NCI-H1105 treated with DMSO at 0.1 percent for 48 hours (cell line): Measurements from ENCODE around the gene MYO3A.
"Not testable (repeated sequence)": the region's sequence is repeated elsewhere in the genome, so short reads cannot be mapped to it uniquely, and the experiment has no call there.

Source experiments
- DNase-seq: peaks from one replicate; lab custom pipeline; 2025; lab: John Stamatoyannopoulos, UW

The MYO3A gene

GRCh38 chr10:26090762-26091161 is 156.7 kb downstream of the MYO3A start:
- peak; percentile 5 for DNase-seq

GRCh38 chr10:26093229-26093628 is 159.2 kb downstream of the MYO3A start:
- no peak for DNase-seq

GRCh38 chr10:26095781-26096180 is 161.8 kb downstream of the MYO3A start:
- DNase-seq = no peak

GRCh38 chr10:26097549-26097948 is 163.5 kb downstream of the MYO3A start:
- DNase-seq = not testable (repeated sequence)

GRCh38 chr10:26112532-26112931 is 178.5 kb downstream of the MYO3A start:
- DNase-seq = no peak

- DNase-seq = no peak
These were observed 204.6 kb downstream of the MYO3A start for GRCh38 chr10:26138613-26139012.

- DNase-seq = no peak
These were observed 222.0 kb downstream of the MYO3A start for GRCh38 chr10:26156019-26156418.

- DNase-seq = no peak
These were observed 223.7 kb downstream of the MYO3A start for GRCh38 chr10:26157734-26158133.

- no peak for DNase-seq
These were observed 235.4 kb downstream of the MYO3A start for GRCh38 chr10:26169466-26169865.

GRCh38 chr10:26172131-26172530 is 238.1 kb downstream of the MYO3A start:
- no peak for DNase-seq

- DNase-seq = no peak
These were observed 239.8 kb downstream of the MYO3A start for GRCh38 chr10:26173837-26174236.

GRCh38 chr10:26177341-26177740 is 243.3 kb downstream of the MYO3A start:
- DNase-seq = no peak

- no peak for DNase-seq
These were observed 260.2 kb downstream of the MYO3A start for GRCh38 chr10:26194275-26194674.

GRCh38 chr10:26197248-26197647 is 263.2 kb downstream of the MYO3A start:
- no peak for DNase-seq

GRCh38 chr10:26198119-26198518 is 264.1 kb downstream of the MYO3A start:
- DNase-seq = no peak

- DNase-seq = no peak
These were observed 265.8 kb downstream of the MYO3A start for GRCh38 chr10:26199841-26200240.

GRCh38 chr10:26205223-26205622 is 271.2 kb downstream of the MYO3A start:
- DNase-seq = no peak

GRCh38 chr10:26211781-26212444 is 277.9 kb downstream of the MYO3A start:
- no peak for DNase-seq

- no peak for DNase-seq
These were observed 278.5 kb downstream of the MYO3A start for GRCh38 chr10:26212511-26212910.

GRCh38 chr10:26213157-26213800 is 279.2 kb downstream of the MYO3A start:
- no peak for DNase-seq

- peak; percentile 89 for DNase-seq
These were observed 280.0 kb downstream of the MYO3A start for GRCh38 chr10:26214004-26214403.

- peak; percentile 68 for DNase-seq
These were observed 280.7 kb downstream of the MYO3A start for GRCh38 chr10:26214551-26215395.

GRCh38 chr10:26215396-26215934 is 281.4 kb downstream of the MYO3A start:
- no peak for DNase-seq
